Activated T-helper 1 cell treated with Interleukin-2 at 50 U/mL for 16 hours (primary cell): ENCODE measurements around the gene TPRA1.

Experiments
- DNase-seq: peaks from one replicate; pipeline ENCODE4 v3.0.0-alpha.2; 2020; ENCODE audit warnings: low read depth

TPRA1 gene

GRCh38 chr3:127590593-127591465 is at the start of gene TPRA1:
TPRA1 (minus strand) TSS chr3:127590733; CDS start chr3:127580146, 10,587 bp downstream.
- peak; percentile 66 for DNase-seq

GRCh38 chr3:127640042-127640355 is 49.5 kb upstream of the TPRA1 start:
- no peak for DNase-seq

- no peak for DNase-seq
Measured at GRCh38 chr3:127639173-127640041, 48.9 kb upstream of the TPRA1 start.

GRCh38 chr3:127637971-127638370 is 47.4 kb upstream of the TPRA1 start:
- no peak for DNase-seq

GRCh38 chr3:127637546-127637945 is 47.0 kb upstream of the TPRA1 start:
- no peak for DNase-seq

- DNase-seq, result no peak
Measured at GRCh38 chr3:127634653-127635052, 44.1 kb upstream of the TPRA1 start.

- DNase-seq, result no peak
Measured at GRCh38 chr3:127632035-127632820, 41.7 kb upstream of the TPRA1 start.

- DNase-seq, result no peak
Measured at GRCh38 chr3:127630811-127631714, 40.5 kb upstream of the TPRA1 start.

- peak; percentile 5 for DNase-seq
Measured at GRCh38 chr3:127629467-127630403, 39.2 kb upstream of the TPRA1 start.

GRCh38 chr3:127628788-127629466 is 38.4 kb upstream of the TPRA1 start, which contains the start of gene PODXL2:
PODXL2 (plus strand) TSS chr3:127629185; CDS start chr3:127629220, 35 bp downstream.
- peak; percentile 15 for DNase-seq

GRCh38 chr3:127628426-127628787 is 37.9 kb upstream of the TPRA1 start:
- DNase-seq, result no peak

GRCh38 chr3:127625821-127626220 is 35.3 kb upstream of the TPRA1 start:
- DNase-seq, result no peak

- no peak for DNase-seq
Measured at GRCh38 chr3:127624063-127624462, 33.5 kb upstream of the TPRA1 start.

- no peak for DNase-seq
Measured at GRCh38 chr3:127622772-127623576, 32.4 kb upstream of the TPRA1 start.

GRCh38 chr3:127622031-127622430 is 31.5 kb upstream of the TPRA1 start:
- no peak for DNase-seq

- DNase-seq, result no peak
Measured at GRCh38 chr3:127620637-127621375, 30.3 kb upstream of the TPRA1 start.

- DNase-seq, result no peak
Measured at GRCh38 chr3:127618891-127619290, 28.4 kb upstream of the TPRA1 start.
